ENCODE measurements around the gene RD3L.

The RD3L gene

DNA sequence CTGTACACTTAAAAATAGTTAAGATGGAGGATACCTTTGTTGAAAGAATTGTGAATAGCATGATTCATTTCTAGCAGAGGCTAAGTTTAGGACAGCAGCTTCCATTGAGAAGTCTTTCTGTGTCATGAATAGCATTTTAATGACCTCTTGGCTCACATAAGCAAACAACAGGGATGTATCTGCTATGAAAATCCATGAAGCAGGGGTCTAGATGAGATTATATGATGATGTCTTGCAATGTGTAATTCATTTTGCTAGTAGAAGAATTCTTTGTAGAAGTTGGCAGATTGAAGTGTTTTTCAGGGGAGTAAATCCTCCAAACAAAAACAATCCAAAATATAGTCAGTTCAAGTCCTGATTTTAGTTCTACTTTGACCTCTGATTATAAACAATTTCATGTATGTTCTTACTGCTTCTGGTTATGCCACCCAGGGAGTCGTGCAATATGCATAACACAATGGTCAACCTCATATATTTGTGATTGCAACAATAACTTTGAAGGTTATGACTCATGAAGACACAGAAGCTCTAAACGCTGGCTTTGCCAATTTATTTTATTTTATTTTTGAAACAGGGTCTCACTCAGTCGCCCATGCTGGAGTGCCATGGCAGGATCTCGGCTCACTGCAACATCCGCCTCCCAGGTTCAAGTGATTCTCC, 6.9 kb upstream of the RD3L start:
- H3K27me3 Mint-ChIP-seq (ENCODE audit: low read depth, poor library complexity), result peaks cover 32% of the 10 kb centered on the region
- DNase-seq, result no peak
- TF ChIP-seq, protein P1, sequence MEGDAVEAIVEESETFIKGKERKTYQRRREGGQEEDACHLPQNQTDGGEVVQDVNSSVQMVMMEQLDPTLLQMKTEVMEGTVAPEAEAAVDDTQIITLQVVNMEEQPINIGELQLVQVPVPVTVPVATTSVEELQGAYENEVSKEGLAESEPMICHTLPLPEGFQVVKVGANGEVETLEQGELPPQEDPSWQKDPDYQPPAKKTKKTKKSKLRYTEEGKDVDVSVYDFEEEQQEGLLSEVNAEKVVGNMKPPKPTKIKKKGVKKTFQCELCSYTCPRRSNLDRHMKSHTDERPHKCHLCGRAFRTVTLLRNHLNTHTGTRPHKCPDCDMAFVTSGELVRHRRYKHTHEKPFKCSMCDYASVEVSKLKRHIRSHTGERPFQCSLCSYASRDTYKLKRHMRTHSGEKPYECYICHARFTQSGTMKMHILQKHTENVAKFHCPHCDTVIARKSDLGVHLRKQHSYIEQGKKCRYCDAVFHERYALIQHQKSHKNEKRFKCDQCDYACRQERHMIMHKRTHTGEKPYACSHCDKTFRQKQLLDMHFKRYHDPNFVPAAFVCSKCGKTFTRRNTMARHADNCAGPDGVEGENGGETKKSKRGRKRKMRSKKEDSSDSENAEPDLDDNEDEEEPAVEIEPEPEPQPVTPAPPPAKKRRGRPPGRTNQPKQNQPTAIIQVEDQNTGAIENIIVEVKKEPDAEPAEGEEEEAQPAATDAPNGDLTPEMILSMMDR (IDR thresholded peaks at IDR 0.05), result no peak
- no peak overlapping the region for H3K4me3 Mint-ChIP-seq
- H3K27ac Mint-ChIP-seq, result no peak overlapping the region
- H3K4me1 Mint-ChIP-seq, result no peaks in the 10 kb centered on the region
- H3K36me3 Mint-ChIP-seq (ENCODE audit: low read depth), result no peaks in the 10 kb centered on the region
- peaks cover 23% of the 10 kb centered on the region for H3K9me3 Mint-ChIP-seq

GRCh38 chr14:103948442-103948841, 6.1 kb upstream of the RD3L start:
- peaks cover 31% of the 10 kb centered on the region for H3K27me3 Mint-ChIP-seq (ENCODE audit: low read depth, poor library complexity)
- H3K4me1 Mint-ChIP-seq, result no peaks in the 10 kb centered on the region
- no peak overlapping the region for H3K4me3 Mint-ChIP-seq
- H3K9me3 Mint-ChIP-seq, result peaks cover 22% of the 10 kb centered on the region
- TF ChIP-seq, protein P1 (IDR thresholded peaks at IDR 0.05), result no peak
- H3K27ac Mint-ChIP-seq, result no peak overlapping the region
- DNase-seq, result no peak
- H3K36me3 Mint-ChIP-seq (ENCODE audit: low read depth), result no peaks in the 10 kb centered on the region

DNA sequence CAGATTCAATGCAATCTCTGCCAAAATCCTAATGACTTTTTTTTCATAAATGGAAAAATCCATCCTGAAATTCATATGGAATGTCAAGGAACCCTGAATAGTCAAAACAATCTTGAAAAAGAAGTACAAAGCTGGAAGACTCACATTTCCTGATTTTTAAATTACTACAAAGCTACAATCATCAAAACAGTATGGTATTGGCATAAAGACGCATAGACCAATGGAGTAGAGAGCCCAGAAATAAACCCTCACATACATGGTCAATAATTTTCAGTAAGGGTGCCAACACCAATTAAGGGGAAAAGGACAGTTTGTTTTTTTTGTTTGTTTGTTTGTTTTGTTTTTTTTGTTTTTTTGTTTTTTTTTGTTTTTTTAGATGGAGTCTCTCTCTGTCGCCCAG, 4.6 kb upstream of the RD3L start:
- Mint-ChIP-seq H3K36me3 (ENCODE audit: low read depth) (no peaks in the 10 kb centered on the region), H3K27ac (no peak overlapping the region), H3K4me3 (no peak overlapping the region), H3K27me3 (ENCODE audit: low read depth, poor library complexity) (peaks cover 35% of the 10 kb centered on the region), H3K9me3 (peaks cover 17% of the 10 kb centered on the region), H3K4me1 (no peaks in the 10 kb centered on the region)
- TF ChIP-seq, protein P1 (IDR thresholded peaks at IDR 0.05), result no peak
- DNase-seq, result no peak

GRCh38 chr14:103943673-103944072, 1.3 kb upstream of the RD3L start:
- TF ChIP-seq, protein P1 (IDR thresholded peaks at IDR 0.05), result no peak
- Mint-ChIP-seq H3K27me3 (ENCODE audit: low read depth, poor library complexity) (peaks cover 52% of the 10 kb centered on the region), H3K36me3 (ENCODE audit: low read depth) (no peaks in the 10 kb centered on the region), H3K9me3 (peaks cover 17% of the 10 kb centered on the region), H3K4me3 (no peak overlapping the region), H3K4me1 (no peaks in the 10 kb centered on the region), H3K27ac (no peak overlapping the region)
- DNase-seq, result no peak

DNA sequence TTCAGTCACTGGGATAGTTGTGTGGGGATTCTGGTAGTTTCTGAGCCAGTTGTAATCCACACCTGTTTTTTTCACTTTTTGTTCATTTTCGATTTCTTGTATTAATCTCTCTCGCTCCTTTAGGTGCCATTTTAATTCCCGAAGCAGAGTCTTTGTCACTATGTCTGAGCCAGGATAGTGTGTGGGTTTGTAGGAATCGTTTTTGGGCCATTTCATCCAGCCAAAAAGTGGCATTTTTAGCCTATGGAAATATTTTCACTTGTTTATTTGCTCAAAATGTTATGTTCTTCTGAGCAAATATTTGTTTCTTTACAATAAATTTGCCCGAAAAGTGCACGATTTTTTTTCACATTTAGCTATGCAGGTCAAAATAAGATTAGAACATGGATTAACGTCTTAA, 867 bp downstream of the RD3L start:
- Mint-ChIP-seq H3K27ac (no peak overlapping the region), H3K36me3 (ENCODE audit: low read depth) (no peaks in the 10 kb centered on the region), H3K4me3 (no peak overlapping the region), H3K4me1 (no peaks in the 10 kb centered on the region), H3K9me3 (peaks cover 4% of the 10 kb centered on the region), H3K27me3 (ENCODE audit: low read depth, poor library complexity) (peaks cover 58% of the 10 kb centered on the region)
- TF ChIP-seq, protein P1 (IDR thresholded peaks at IDR 0.05), result no peak
- DNase-seq, result no peak

GRCh38 chr14:103935102-103935501, 7.2 kb downstream of the RD3L start:
- Mint-ChIP-seq H3K9me3 (no peaks in the 10 kb centered on the region), H3K4me3 (no peak overlapping the region), H3K36me3 (ENCODE audit: low read depth) (no peaks in the 10 kb centered on the region), H3K27ac (no peak overlapping the region), H3K4me1 (peaks cover 7% of the 10 kb centered on the region), H3K27me3 (ENCODE audit: low read depth, poor library complexity) (peaks cover 37% of the 10 kb centered on the region)
- DNase-seq, result no peak
- TF ChIP-seq, protein P1 (IDR thresholded peaks at IDR 0.05), result no peak
